NT2/D1 (cell line): ENCODE results near the gene HEATR5B.

Experiments used
- SUZ12 ChIP-seq: IDR thresholded peaks from 2 replicates; pipeline ENCODE4 v1.6.1; 2011; ENCODE audit not compliant: insufficient read length, insufficient read depth; ENCODE audit errors: extremely low read depth
- YY1 ChIP-seq: IDR thresholded peaks from 2 replicates; pipeline ENCODE4 v1.6.1; 2011; ENCODE audit not compliant: insufficient read length, insufficient read depth
- ZNF274 ChIP-seq: IDR thresholded peaks from 2 replicates; pipeline ENCODE4 v1.6.1; 2011; ENCODE audit warnings: mild to moderate bottlenecking, low read depth, low read length

GRCh38 chr2:36960773-36961172 is 123.4 kb downstream of the HEATR5B start:
- TF ChIP-seq YY1 (no peak), ZNF274 (no peak), SUZ12 (no peak)
